Stomach (tissue), 9 donors: ENCODE measurements around the gene HOXD8. TPM values are rescaled to one million over a fixed set of nuclear protein-coding genes. Genes with fewer than 3 reads are reported as not detected.

Experiments
- DNase-seq, 2 donors: peaks; one replicate each; pipeline versions ENCODE4 v3.0.0 to v3.0.0-alpha.2; 2013 to 2019
- H3K27ac ChIP-seq, 5 donors: fragments of 200-600 bp in 4 of 5; sonication (generic) in 4 of 5; one replicate each; pipeline ENCODE4 v1.5.1; 2013 to 2019; ENCODE audit warnings: mild to moderate bottlenecking in 1 of 5, moderate library complexity in 1 of 5
- H3K27me3 ChIP-seq, 3 donors: fragments of 200-600 bp; sonication (generic); one replicate each; pipeline ENCODE4 v1.5.1; 2017 to 2019; ENCODE audit warnings: mixed run types in 1 of 3
- H3K36me3 ChIP-seq, 4 donors: fragments of 200-600 bp; sonication (generic); 1 replicate in 3 of 4; 2 replicates in 1 of 4; pipeline ENCODE4 v1.5.1; 2016 to 2019
- H3K4me1 ChIP-seq, 4 donors: fragments of 200-600 bp; sonication (generic); one replicate each; pipeline ENCODE4 v1.5.1; 2016 to 2019
- H3K4me3 ChIP-seq, 4 donors: fragments of 200-600 bp; sonication (generic) in 3 of 4; one replicate each; pipeline ENCODE4 v1.5.1; 2016 to 2019; ENCODE audit warnings: mild to moderate bottlenecking in 1 of 4
- H3K9me3 ChIP-seq, 4 donors: fragments of 200-600 bp; sonication (generic); one replicate each; pipeline ENCODE4 v1.5.1; 2016 to 2019
- CTCF ChIP-seq, 7 experiments: fragments of 450-650 bp in 4 of 7; fragments of 200-600 bp in 3 of 7; sonication (generic) in 3 of 7; IDR thresholded peaks; one replicate each; pipeline ENCODE4 v1.5.1; 2016 to 2019; ENCODE audit warnings: antibody characterized with exemption in 7 of 7, control low read depth in 2 of 7, mild to moderate bottlenecking in 1 of 7
- EP300 ChIP-seq: sonication (generic); formaldehyde crosslinking; IDR thresholded peaks from one replicate; pipeline ENCODE4 v1.6.1; 2017; ENCODE audit warnings: antibody characterized with exemption
- POLR2A ChIP-seq, 4 donors: fragments of 450-650 bp; IDR thresholded peaks; one replicate each; pipeline ENCODE4 v1.6.1; 2016; ENCODE audit warnings: antibody characterized with exemption in 4 of 4, control low read depth in 2 of 4, mild to moderate bottlenecking in 1 of 4, moderate library complexity in 1 of 4
- POLR2AphosphoS5 ChIP-seq, 3 donors: sonication (generic); formaldehyde crosslinking; IDR thresholded peaks; one replicate each; pipeline ENCODE4 v1.6.1; 2016; ENCODE audit warnings: antibody characterized with exemption in 3 of 3
- WGBS, 5 donors: extraction: QIAGEN DNeasy Blood & Tissue Kit in 3 of 5; methylation state at CpG; one replicate each; pipeline versions ENCODE4 v1.1.5 to v1.1.7; 2013 to 2018; 5-methylcytosine and 5-hydroxymethylcytosine counted together
- intact Hi-C: fragments of 100-400 bp; cut with DNase I; formaldehyde crosslinking; loops from one replicate; pipeline ENCODE4 v1.15.1; 2023; ENCODE audit warnings: low total_unique reads
- polyA plus RNA-seq, 3 donors: library from polyadenylated mRNA; stranded (reverse); fragments of 200-250 nt; gene quantifications; one replicate each; pipeline ENCODE4 v1.2.3, GENCODE V29; 2013
- total RNA-seq, 5 donors: library from RNA; depleted of rRNA; stranded (reverse); fragments of >200 nt; gene quantifications; one replicate each; pipeline versions ENCODE4 v1.1.0 to v1.2.3, GENCODE V29; 2014 to 2016
- donor health status: healthy with polysubstance abuse.
- donor health status: Bipolar disorder and iron deficiency.
- donor health status: healthy.

The HOXD8 gene
- total and polyA plus RNA-seq, 8 donors = 0.58 to 15.9 (median 1.8) TPM; not detected in 2

- intact Hi-C loops = loop anchor here (5.0 kb wide), 1 partner anchor 412 kb away; no protein-coding TSS in a partner anchor
- Histone ChIP-seq H3K9me3 (peaks cover 0 to 3% (median 0%) of the 10 kb centered on the region in 4 donors), H3K36me3 (no peaks in the 10 kb centered on the region), H3K4me3 (no peak overlapping the region), H3K27me3 (peaks cover 62 to 100% (median 100%) of the 10 kb centered on the region in 3 donors), H3K4me1 (peaks cover 25 to 54% (median 35%) of the 10 kb centered on the region in 4 donors), H3K27ac (no peak overlapping the region)
- 6 to 8% (median 7%) methylated on average over 28 to 30 of the region's 30 CpGs for WGBS, 5 donors
- TF ChIP-seq POLR2A (IDR thresholded peaks at IDR 0.05) (no peak), POLR2AphosphoS5 (IDR thresholded peaks at IDR 0.05) (no peak), CTCF (IDR thresholded peaks at IDR 0.05) (no peak), EP300 (no peak)
- peak in 1 of 2 donors; percentile 18 for DNase-seq
Observed at GRCh38 chr2:176099159-176099727, 30.3 kb upstream of the HOXD8 start.

- intact Hi-C loops = loop anchor here (5.0 kb wide), 1 partner anchor 413 kb away; no protein-coding TSS in a partner anchor
- TF ChIP-seq EP300 (no peak), POLR2AphosphoS5 (IDR thresholded peaks at IDR 0.05) (no peak), CTCF (IDR thresholded peaks at IDR 0.05) (no peak), POLR2A (IDR thresholded peaks at IDR 0.05) (no peak)
- no peak within 1 kb of the TSS for H3K4me3 ChIP-seq
- H3K27me3 ChIP-seq = peaks cover 60 to 100% (median 100%) of the 10 kb centered on the region in 3 donors
- H3K27ac ChIP-seq = no peak within 1 kb of the TSS
- peak in 1 of 2 donors; percentile 24 for DNase-seq
- H3K36me3 ChIP-seq = no peaks in the 10 kb centered on the region
- peaks cover 32 to 61% (median 42%) of the 10 kb centered on the region in 4 donors for H3K4me1 ChIP-seq
- 7 to 13% (median 9%) methylated on average over 27 to 70 of the region's 70 CpGs for WGBS, 5 donors
- H3K9me3 ChIP-seq = peaks cover 0 to 4% (median 0%) of the 10 kb centered on the region in 4 donors
Observed at GRCh38 chr2:176099728-176100546, 29.6 kb upstream of the HOXD8 start, which contains the start of gene HOXD12. HOXD12 (plus strand) TSS chr2:176099795; CDS start chr2:176099802, 7 bp downstream.

- Histone ChIP-seq H3K36me3 (no peaks in the 10 kb centered on the region), H3K4me3 (no peak overlapping the region), H3K27ac (no peak overlapping the region), H3K27me3 (peaks cover 64 to 100% (median 100%) of the 10 kb centered on the region in 3 donors), H3K9me3 (peaks cover 0 to 4% (median 0%) of the 10 kb centered on the region in 4 donors), H3K4me1 (peaks cover 33 to 67% (median 45%) of the 10 kb centered on the region in 4 donors)
- no peak for DNase-seq
- 7 to 27% (median 13%) methylated on average over 18 to 28 of the region's 28 CpGs for WGBS, 5 donors
- intact Hi-C loops = no loop called here
- no peak for TF ChIP-seq POLR2AphosphoS5 (IDR thresholded peaks at IDR 0.05)
- TF ChIP-seq POLR2A (IDR thresholded peaks at IDR 0.05) = no peak
- no peak for TF ChIP-seq CTCF (IDR thresholded peaks at IDR 0.05)
- no peak for TF ChIP-seq EP300
Observed at GRCh38 chr2:176100547-176101140, 28.9 kb upstream of the HOXD8 start.

GRCh38 chr2:176101216-176101830 lies 28.2 kb upstream of the HOXD8 start:
- 3 to 18% (median 11%) methylated on average over 2 of the region's 2 CpGs for WGBS, 5 donors
- no peak for TF ChIP-seq POLR2AphosphoS5 (IDR thresholded peaks at IDR 0.05)
- no peak for TF ChIP-seq POLR2A (IDR thresholded peaks at IDR 0.05)
- TF ChIP-seq CTCF (IDR thresholded peaks at IDR 0.05) = no peak
- TF ChIP-seq EP300 = no peak
- Histone ChIP-seq H3K9me3 (peaks cover 0 to 4% (median 0%) of the 10 kb centered on the region in 4 donors), H3K4me1 (peaks cover 31 to 71% (median 45%) of the 10 kb centered on the region in 4 donors), H3K27ac (no peak overlapping the region), H3K36me3 (no peaks in the 10 kb centered on the region), H3K4me3 (no peak overlapping the region), H3K27me3 (peaks cover 65 to 100% (median 100%) of the 10 kb centered on the region in 3 donors)
- no peak for DNase-seq
- intact Hi-C loops = no loop called here
